ENCODE data around the gene AGL. TPM values are rescaled to one million over a fixed set of nuclear protein-coding genes. Genes with fewer than 3 reads are reported as not detected.
"Not testable (repeated sequence)": the region's sequence is repeated elsewhere in the genome, so short reads cannot be mapped to it uniquely, and the experiment has no call there.

Gene AGL
- total RNA-seq, 1 donor from 2014 or later: 14.3 TPM

GRCh38 chr1:99852648-99853047, 2.5 kb downstream of the AGL start:
- Mint-ChIP-seq H3K4me3 (ENCODE audit: unreplicated experiment) (no peak overlapping the region), H3K9me3 (ENCODE audit: unreplicated experiment) (no peaks in the 10 kb centered on the region), H3K36me3 (ENCODE audit: unreplicated experiment) (peaks cover 5% of the 10 kb centered on the region), H3K27me3 (ENCODE audit: unreplicated experiment) (no peaks in the 10 kb centered on the region), H3K27ac (ENCODE audit: unreplicated experiment) (no peak overlapping the region), H3K4me1 (ENCODE audit: unreplicated experiment) (peaks cover 21% of the 10 kb centered on the region)
- TF ChIP-seq, protein P1, sequence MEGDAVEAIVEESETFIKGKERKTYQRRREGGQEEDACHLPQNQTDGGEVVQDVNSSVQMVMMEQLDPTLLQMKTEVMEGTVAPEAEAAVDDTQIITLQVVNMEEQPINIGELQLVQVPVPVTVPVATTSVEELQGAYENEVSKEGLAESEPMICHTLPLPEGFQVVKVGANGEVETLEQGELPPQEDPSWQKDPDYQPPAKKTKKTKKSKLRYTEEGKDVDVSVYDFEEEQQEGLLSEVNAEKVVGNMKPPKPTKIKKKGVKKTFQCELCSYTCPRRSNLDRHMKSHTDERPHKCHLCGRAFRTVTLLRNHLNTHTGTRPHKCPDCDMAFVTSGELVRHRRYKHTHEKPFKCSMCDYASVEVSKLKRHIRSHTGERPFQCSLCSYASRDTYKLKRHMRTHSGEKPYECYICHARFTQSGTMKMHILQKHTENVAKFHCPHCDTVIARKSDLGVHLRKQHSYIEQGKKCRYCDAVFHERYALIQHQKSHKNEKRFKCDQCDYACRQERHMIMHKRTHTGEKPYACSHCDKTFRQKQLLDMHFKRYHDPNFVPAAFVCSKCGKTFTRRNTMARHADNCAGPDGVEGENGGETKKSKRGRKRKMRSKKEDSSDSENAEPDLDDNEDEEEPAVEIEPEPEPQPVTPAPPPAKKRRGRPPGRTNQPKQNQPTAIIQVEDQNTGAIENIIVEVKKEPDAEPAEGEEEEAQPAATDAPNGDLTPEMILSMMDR (IDR thresholded peaks at IDR 0.05): no peak
- no peak for DNase-seq (ENCODE audit: extremely low spot score, unreplicated experiment)

DNA sequence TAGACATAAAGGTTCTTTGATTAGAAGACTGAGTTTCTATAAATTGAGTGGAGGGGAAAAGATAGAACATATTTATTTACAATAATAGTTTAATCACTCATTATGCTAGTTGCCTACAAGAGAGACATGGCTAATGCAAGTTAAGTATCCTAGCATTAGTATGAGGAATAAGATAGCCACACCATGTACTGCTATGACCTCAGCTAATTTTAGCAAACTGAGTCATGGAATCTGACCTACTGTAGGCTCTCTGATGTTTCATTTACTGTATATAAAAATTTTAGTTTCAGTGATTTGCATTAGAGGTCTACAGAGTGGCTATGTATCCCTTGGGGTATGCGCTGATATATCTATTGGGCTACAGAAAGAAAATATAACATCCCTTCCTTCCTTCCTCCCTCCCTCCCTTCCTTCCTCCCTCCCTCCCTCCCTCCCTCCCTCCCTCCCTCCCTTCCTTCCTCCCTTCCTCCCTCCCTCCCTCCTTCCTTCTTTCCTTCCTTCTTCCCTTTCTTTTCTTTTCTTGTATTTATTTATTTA, 5.8 kb downstream of the AGL start:
- peaks cover 9% of the 10 kb centered on the region for H3K4me1 Mint-ChIP-seq (ENCODE audit: unreplicated experiment)
- DNase-seq (ENCODE audit: extremely low spot score, unreplicated experiment): no peak
- TF ChIP-seq, protein P1 (IDR thresholded peaks at IDR 0.05): no peak
- H3K9me3 Mint-ChIP-seq (ENCODE audit: unreplicated experiment): no peaks in the 10 kb centered on the region
- no peaks in the 10 kb centered on the region for H3K27me3 Mint-ChIP-seq (ENCODE audit: unreplicated experiment)
- no peak overlapping the region for H3K27ac Mint-ChIP-seq (ENCODE audit: unreplicated experiment)
- H3K36me3 Mint-ChIP-seq (ENCODE audit: unreplicated experiment): peaks cover 5% of the 10 kb centered on the region
- no peak overlapping the region for H3K4me3 Mint-ChIP-seq (ENCODE audit: unreplicated experiment)

DNA sequence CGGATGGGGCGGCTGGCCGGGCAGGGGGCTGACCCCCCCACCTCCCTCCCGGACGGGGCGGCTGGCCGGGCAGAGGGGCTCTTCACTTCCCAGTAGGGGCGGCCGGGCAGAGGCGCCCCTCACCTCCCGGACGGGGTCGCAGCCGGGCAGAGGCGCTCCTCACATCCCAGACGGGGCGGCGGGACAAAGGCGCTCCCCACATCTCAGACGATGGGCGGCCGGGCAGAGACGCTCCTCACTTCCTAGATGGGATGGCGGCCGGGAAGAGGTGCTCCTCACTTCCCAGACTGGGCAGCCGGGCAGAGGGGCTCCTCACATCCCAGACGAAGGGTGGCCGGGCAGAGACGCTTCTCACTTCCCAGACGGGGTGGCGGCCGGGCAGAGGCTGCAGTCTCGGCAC, 6.9 kb downstream of the AGL start:
- not testable (repeated sequence) for H3K36me3 Mint-ChIP-seq (ENCODE audit: unreplicated experiment); H3K4me3 Mint-ChIP-seq (ENCODE audit: unreplicated experiment); H3K4me1 Mint-ChIP-seq (ENCODE audit: unreplicated experiment); H3K9me3 Mint-ChIP-seq (ENCODE audit: unreplicated experiment); H3K27ac Mint-ChIP-seq (ENCODE audit: unreplicated experiment); DNase-seq (ENCODE audit: extremely low spot score, unreplicated experiment); H3K27me3 Mint-ChIP-seq (ENCODE audit: unreplicated experiment)

DNA sequence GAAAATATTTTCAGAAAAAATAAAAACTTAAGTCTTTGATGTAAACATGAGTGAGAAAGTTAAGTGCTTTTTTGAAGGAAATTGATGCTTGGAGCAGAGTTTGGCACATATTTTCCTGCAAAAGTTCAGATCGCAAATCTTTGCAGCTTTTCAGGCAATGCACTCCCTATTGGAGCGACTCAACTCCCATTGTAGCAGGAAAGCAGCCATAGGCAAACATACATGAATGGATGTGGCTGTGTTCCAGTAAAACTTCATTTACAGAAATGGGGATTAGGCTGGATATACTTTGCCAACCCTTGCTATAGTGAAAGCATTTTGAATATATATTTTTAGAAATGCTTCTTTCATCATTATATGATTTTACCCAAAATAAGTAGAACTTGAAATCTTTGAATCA, 8.1 kb downstream of the AGL start:
- Mint-ChIP-seq H3K4me3 (ENCODE audit: unreplicated experiment) (no peak overlapping the region), H3K9me3 (ENCODE audit: unreplicated experiment) (no peaks in the 10 kb centered on the region), H3K36me3 (ENCODE audit: unreplicated experiment) (peaks cover 5% of the 10 kb centered on the region), H3K4me1 (ENCODE audit: unreplicated experiment) (no peaks in the 10 kb centered on the region), H3K27ac (ENCODE audit: unreplicated experiment) (no peak overlapping the region), H3K27me3 (ENCODE audit: unreplicated experiment) (no peaks in the 10 kb centered on the region)
- TF ChIP-seq, protein P1 (IDR thresholded peaks at IDR 0.05): no peak
- DNase-seq (ENCODE audit: extremely low spot score, unreplicated experiment): no peak

GRCh38 chr1:99858881-99859280, 8.7 kb downstream of the AGL start:
- DNase-seq (ENCODE audit: extremely low spot score, unreplicated experiment): no peak

More at GRCh38 chr1:99858881-99859280, 8.7 kb downstream of the AGL start:
- no peaks in the 10 kb centered on the region for H3K27me3 Mint-ChIP-seq (ENCODE audit: unreplicated experiment)
- no peak overlapping the region for H3K27ac Mint-ChIP-seq (ENCODE audit: unreplicated experiment)
- H3K4me1 Mint-ChIP-seq (ENCODE audit: unreplicated experiment): no peaks in the 10 kb centered on the region
- TF ChIP-seq, protein P1 (IDR thresholded peaks at IDR 0.05): no peak
- peaks cover 3% of the 10 kb centered on the region for H3K36me3 Mint-ChIP-seq (ENCODE audit: unreplicated experiment)
- no peak overlapping the region for H3K4me3 Mint-ChIP-seq (ENCODE audit: unreplicated experiment)
- no peaks in the 10 kb centered on the region for H3K9me3 Mint-ChIP-seq (ENCODE audit: unreplicated experiment)
